Endothelial cell of umbilical vein (primary cell): ENCODE results near the gene NNT.

ENCODE experiments used
- POLR2A ChIP-seq: IDR thresholded peaks from 2 replicates; pipeline ENCODE4 v1.6.1; 2012; ENCODE audit warnings: low read depth, mild to moderate bottlenecking, control low read depth, low read length
- TF ChIP-seq, protein P1 (sequence below), 2 donors: IDR thresholded peaks; 1 replicate in 1 of 2; 2 replicates in 1 of 2; pipeline ENCODE4 v1.5.1; 2011; ENCODE audit warnings: low read length in 2 of 2, mild to moderate bottlenecking in 2 of 2, moderate library complexity in 2 of 2, control low read depth in 1 of 2, inconsistent platforms in 1 of 2, low read depth in 1 of 2; ENCODE audit not compliant: insufficient read depth in 1 of 2; ENCODE audit errors: extremely low read depth in 1 of 2

DNA sequence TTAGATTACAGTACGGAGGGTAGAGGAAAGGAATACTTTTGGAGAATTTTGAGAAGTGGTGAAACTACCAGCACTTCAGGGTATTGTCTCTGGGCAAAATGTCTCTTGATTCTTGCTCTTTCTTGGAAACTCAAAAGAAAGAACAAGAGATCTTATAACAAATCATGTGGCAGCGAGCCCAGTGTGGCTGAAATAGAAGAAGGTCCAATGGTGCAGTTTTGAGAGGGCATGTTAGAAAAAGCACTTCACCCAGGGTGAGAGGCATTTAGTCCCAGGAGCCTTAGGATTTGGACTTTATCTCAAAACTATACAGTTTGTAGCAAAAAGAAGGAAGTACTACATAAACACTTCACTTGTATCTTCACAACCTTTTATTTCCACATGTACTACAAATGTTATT, 39.4 kb downstream of the NNT start:
- TF ChIP-seq, protein P1, sequence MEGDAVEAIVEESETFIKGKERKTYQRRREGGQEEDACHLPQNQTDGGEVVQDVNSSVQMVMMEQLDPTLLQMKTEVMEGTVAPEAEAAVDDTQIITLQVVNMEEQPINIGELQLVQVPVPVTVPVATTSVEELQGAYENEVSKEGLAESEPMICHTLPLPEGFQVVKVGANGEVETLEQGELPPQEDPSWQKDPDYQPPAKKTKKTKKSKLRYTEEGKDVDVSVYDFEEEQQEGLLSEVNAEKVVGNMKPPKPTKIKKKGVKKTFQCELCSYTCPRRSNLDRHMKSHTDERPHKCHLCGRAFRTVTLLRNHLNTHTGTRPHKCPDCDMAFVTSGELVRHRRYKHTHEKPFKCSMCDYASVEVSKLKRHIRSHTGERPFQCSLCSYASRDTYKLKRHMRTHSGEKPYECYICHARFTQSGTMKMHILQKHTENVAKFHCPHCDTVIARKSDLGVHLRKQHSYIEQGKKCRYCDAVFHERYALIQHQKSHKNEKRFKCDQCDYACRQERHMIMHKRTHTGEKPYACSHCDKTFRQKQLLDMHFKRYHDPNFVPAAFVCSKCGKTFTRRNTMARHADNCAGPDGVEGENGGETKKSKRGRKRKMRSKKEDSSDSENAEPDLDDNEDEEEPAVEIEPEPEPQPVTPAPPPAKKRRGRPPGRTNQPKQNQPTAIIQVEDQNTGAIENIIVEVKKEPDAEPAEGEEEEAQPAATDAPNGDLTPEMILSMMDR (IDR thresholded peaks at IDR 0.05; ENCODE audit: extremely low read depth in 1 of 2, insufficient read depth in 1 of 2, low read depth in 1 of 2, low read length in 2 of 2): no peak
- no peak for TF ChIP-seq POLR2A
